Cardiac muscle cell (in vitro differentiated cells and primary cell): Measurements from ENCODE around the gene CDIP1. TPM values are rescaled to one million over a fixed set of nuclear protein-coding genes. Genes with fewer than 3 reads are reported as not detected.

Experiments
- DNase-seq, 2 donors: peaks; one replicate each; pipeline versions ENCODE4 v3.0.0 to v3.0.0-alpha.2; 2010 to 2017; ENCODE audit warnings: low read depth in 1 of 2, low spot score in 1 of 2
- H3K27ac ChIP-seq: fragments of 200-600 bp; sonication (generic); 2 replicates; pipeline ENCODE4 v1.5.1; 2016
- H3K27me3 ChIP-seq: fragments of 200-600 bp; sonication (generic); 2 replicates; pipeline ENCODE4 v1.6.0; 2016; ENCODE audit warnings: control low read depth
- H3K36me3 ChIP-seq: fragments of 200-600 bp; sonication (generic); 2 replicates; pipeline ENCODE4 v1.5.1; 2016; ENCODE audit warnings: control low read depth
- H3K4me1 ChIP-seq: fragments of 200-600 bp; sonication (generic); 2 replicates; pipeline ENCODE4 v1.8.1; 2017; ENCODE audit warnings: low read depth, mild to moderate bottlenecking, mixed run types
- H3K4me3 ChIP-seq: fragments of 200-600 bp; sonication (generic); 2 replicates; pipeline ENCODE4 v1.5.1; 2016; ENCODE audit warnings: mild to moderate bottlenecking
- H3K9me3 ChIP-seq: fragments of 200-600 bp; sonication (generic); 2 replicates; pipeline ENCODE4 v1.5.1; 2017; ENCODE audit warnings: low read depth, mild to moderate bottlenecking, control low read depth
- polyA plus RNA-seq: library from polyadenylated mRNA; unstranded; fragments of >200 nt; fragmentation: Nextera tagmentation; extraction: Ambion mirVana; gene quantifications from 2 replicates; pipeline ENCODE4 v1.2.1, GENCODE V29; 2016
- total RNA-seq: library from RNA; depleted of rRNA; stranded (reverse); fragments of >200 nt; gene quantifications from 2 replicates; pipeline ENCODE4 v1.2.3, GENCODE V29; 2016
- TF ChIP-seq, protein P1 (sequence below): IDR thresholded peaks from 2 replicates; pipeline ENCODE4 v1.5.1; 2012; ENCODE audit warnings: low read depth, mild to moderate bottlenecking, low read length

Gene CDIP1
- total and polyA plus RNA-seq, 2 experiments from 2014 or later: 55.8 to 87.6 TPM

DNA sequence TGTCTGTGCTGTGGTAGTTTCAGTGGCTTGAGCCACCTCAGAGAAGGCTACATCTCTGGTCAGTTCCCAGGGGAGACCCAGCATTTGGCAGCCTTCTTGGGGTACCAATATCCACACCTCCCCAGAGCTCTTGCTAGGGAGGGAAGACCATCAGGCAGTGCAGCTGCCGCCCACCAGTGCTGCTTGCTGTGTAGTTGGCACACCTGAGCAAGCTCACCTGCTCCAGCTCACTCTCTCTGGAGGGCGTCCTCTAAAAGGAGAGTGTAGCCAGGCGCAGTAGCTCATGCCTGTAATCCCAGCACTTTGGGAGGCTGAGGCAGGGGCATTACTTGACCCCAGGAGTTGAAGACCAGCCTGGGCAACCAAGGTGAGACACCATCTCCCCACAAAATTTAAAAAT is 29.8 kb downstream of the CDIP1 start:
- TF ChIP-seq, protein P1, sequence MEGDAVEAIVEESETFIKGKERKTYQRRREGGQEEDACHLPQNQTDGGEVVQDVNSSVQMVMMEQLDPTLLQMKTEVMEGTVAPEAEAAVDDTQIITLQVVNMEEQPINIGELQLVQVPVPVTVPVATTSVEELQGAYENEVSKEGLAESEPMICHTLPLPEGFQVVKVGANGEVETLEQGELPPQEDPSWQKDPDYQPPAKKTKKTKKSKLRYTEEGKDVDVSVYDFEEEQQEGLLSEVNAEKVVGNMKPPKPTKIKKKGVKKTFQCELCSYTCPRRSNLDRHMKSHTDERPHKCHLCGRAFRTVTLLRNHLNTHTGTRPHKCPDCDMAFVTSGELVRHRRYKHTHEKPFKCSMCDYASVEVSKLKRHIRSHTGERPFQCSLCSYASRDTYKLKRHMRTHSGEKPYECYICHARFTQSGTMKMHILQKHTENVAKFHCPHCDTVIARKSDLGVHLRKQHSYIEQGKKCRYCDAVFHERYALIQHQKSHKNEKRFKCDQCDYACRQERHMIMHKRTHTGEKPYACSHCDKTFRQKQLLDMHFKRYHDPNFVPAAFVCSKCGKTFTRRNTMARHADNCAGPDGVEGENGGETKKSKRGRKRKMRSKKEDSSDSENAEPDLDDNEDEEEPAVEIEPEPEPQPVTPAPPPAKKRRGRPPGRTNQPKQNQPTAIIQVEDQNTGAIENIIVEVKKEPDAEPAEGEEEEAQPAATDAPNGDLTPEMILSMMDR: no peak
- Histone ChIP-seq H3K36me3 (peaks cover 20% of the 10 kb centered on the region), H3K9me3 (no peaks in the 10 kb centered on the region), H3K27ac (no peak overlapping the region), H3K27me3 (no peaks in the 10 kb centered on the region), H3K4me3 (no peak overlapping the region), H3K4me1 (no peaks in the 10 kb centered on the region)
- DNase-seq: no peak

DNA sequence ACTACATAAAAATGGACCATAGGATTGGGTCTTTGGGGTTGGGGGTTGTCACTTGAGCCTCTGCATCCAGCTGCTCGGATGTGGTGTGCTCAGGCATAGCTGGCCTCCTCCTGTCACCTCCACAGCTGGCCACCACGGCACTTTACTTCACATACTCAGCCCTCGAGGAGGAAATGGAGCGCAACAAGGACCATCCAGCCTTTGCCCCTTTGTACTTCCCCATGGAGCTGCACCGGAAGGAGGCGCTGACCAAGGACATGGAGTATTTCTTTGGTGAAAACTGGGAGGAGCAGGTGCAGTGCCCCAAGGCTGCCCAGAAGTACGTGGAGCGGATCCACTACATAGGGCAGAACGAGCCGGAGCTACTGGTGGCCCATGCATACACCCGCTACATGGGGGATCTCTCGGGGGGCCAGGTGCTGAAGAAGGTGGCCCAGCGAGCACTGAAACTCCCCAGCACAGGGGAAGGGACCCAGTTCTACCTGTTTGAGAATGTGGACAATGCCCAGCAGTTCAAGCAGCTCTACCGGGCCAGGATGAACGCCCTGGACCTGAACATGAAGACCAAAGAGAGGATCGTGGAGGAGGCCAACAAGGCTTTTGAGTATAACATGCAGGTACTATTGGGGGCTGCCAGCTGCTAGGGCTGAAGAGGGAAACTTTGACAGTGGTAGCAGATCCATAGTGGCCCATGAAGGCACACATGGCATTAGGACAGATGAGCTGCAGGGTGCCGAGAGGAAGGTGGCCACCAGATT is 30.8 kb downstream of the CDIP1 start:
- no peaks in the 10 kb centered on the region for H3K9me3 ChIP-seq
- H3K36me3 ChIP-seq: peaks cover 20% of the 10 kb centered on the region
- H3K27ac ChIP-seq: no peak overlapping the region
- H3K27me3 ChIP-seq: no peaks in the 10 kb centered on the region
- H3K4me1 ChIP-seq: no peaks in the 10 kb centered on the region
- H3K4me3 ChIP-seq: no peak overlapping the region
- no peak for DNase-seq
- TF ChIP-seq, protein P1: no peak

DNA sequence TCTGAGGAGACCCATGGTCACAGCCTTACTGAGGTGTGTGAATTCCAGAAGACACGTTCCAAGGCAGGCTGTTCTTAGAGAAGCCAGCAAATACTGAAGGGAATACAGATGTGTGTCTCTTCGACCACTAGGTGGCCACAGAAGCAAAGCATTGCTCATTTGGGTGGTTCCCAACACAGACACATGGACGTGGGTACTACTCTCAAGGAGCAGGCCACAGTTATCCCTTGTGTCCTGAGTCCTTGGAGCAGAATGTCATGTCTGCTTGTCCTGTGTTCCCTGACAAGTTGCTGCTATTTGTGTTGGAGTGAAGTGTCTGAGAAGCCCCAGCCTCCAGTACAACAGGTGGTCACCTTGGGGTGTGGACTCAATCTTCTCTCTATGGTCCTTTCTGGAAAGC is 32.1 kb downstream of the CDIP1 start:
- no peaks in the 10 kb centered on the region for H3K4me1 ChIP-seq
- TF ChIP-seq, protein P1: peak; percentile 86
- H3K27me3 ChIP-seq: no peaks in the 10 kb centered on the region
- no peak overlapping the region for H3K27ac ChIP-seq
- no peaks in the 10 kb centered on the region for H3K9me3 ChIP-seq
- H3K4me3 ChIP-seq: no peak overlapping the region
- H3K36me3 ChIP-seq: peaks cover 13% of the 10 kb centered on the region
- DNase-seq: peak; percentile 81 to 86

DNA sequence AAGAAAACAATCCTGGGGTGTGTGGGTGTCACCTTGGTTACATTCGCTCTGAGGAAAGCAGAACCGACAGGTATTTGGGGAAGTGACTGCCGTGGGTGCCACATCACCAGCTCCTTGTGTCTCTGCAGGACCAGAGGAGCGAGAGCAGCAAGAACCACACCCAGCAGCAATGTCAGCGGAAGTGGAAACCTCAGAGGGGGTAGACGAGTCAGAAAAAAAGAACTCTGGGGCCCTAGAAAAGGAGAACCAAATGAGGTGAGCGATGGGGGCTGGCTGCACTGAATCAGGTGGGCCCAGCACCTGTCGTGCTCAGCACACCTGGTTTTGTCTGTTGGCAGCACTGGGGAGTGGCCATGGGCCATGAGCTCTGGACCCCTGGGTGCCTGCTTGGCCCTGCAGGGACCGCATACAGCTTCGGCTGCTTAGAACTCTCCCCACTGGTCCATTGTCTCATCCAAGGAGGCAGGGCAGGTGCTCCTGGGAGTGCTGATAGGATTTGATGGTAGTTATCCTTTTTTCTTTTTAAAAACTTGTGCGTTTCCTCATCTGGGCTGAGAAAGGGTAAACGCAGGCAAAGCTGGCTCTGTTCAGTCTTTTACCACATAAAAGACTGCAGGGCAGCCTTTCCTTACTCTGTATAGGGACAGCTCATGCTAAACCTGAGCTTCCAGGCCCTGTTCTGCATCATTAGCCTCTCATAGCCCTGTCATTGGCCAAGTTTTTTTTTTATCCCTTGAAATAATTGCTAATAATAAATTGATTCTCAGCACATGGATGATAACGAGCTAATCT is 33.0 kb downstream of the CDIP1 start:
- Histone ChIP-seq H3K9me3 (no peaks in the 10 kb centered on the region), H3K27ac (no peak overlapping the region), H3K4me1 (peaks cover 6% of the 10 kb centered on the region), H3K36me3 (peaks cover 9% of the 10 kb centered on the region), H3K27me3 (no peaks in the 10 kb centered on the region), H3K4me3 (no peak overlapping the region)
- TF ChIP-seq, protein P1: no peak
- no peak for DNase-seq

DNA sequence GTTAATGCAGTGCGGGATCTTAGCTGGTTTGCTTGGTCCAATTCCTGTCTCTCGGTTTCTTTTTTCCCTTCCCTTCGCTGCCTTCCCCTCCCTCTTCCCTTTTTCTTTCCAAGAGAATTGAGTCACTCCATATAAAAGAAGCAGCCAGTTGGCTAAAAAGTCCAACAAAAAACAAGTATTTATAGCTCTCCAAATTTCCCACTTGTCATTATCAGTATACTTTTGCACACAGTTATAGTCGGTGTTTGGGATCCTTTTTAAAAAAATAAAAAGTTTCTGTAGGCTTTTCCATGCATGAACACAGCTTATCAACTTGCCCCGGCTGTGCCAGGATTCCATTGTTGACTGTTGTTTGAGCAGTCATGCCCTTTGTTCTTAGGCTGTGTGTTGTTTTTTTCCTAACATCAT is 37.5 kb downstream of the CDIP1 start:
- H3K4me3 ChIP-seq: no peak overlapping the region
- TF ChIP-seq, protein P1: no peak
- H3K27me3 ChIP-seq: no peaks in the 10 kb centered on the region
- DNase-seq: peak in 1 of 2 donors; percentile 57
- peaks cover 13% of the 10 kb centered on the region for H3K4me1 ChIP-seq
- no peaks in the 10 kb centered on the region for H3K9me3 ChIP-seq
- no peaks in the 10 kb centered on the region for H3K36me3 ChIP-seq
- peak overlapping the region; percentile 80 for H3K27ac ChIP-seq
